GM12878 (cell line): Measurements from ENCODE around the gene STARD8.

Experiments used
- CEBPB ChIP-seq, 2 experiments: fragments of 150-350 bp in 1 of 2; IDR thresholded peaks; 2 replicates each; pipeline ENCODE4 v1.6.1; 2012 to 2014; ENCODE audit warnings: low read depth in 2 of 2, low read length in 2 of 2, borderline replicate concordance in 1 of 2, inconsistent platforms in 1 of 2
- CREB1 ChIP-seq: IDR thresholded peaks from 2 replicates; pipeline ENCODE4 v1.6.1; 2012; ENCODE audit warnings: low read depth, mild to moderate bottlenecking, inconsistent platforms
- CREM ChIP-seq: IDR thresholded peaks from 2 replicates; pipeline ENCODE4 v1.6.1; 2014; ENCODE audit warnings: antibody characterized with exemption, low read depth
- ETV6 ChIP-seq, 2 experiments: fragments of 450-650 bp in 1 of 2; IDR thresholded peaks in 1 of 2; conservative IDR thresholded peaks in 1 of 2; 2 replicates each; pipeline ENCODE4 v1.6.1; 2014; ENCODE audit warnings: antibody characterized with exemption in 1 of 2, borderline replicate concordance in 1 of 2, low read depth in 1 of 2, mild to moderate bottlenecking in 1 of 2, moderate library complexity in 1 of 2
- HDAC2 ChIP-seq: fragments of 200-600 bp; sonication (generic); IDR thresholded peaks from 2 replicates; pipeline ENCODE4 v1.6.1; 2017
- MYC ChIP-seq: IDR thresholded peaks from 2 replicates; pipeline ENCODE4 v1.6.1; 2011; ENCODE audit warnings: mild to moderate bottlenecking, low read length, moderate library complexity, inconsistent platforms; ENCODE audit not compliant: insufficient read depth, insufficient replicate concordance, insufficient read length, severe bottlenecking
- SP1 ChIP-seq: IDR thresholded peaks from one replicate; pipeline ENCODE4 v1.6.1; 2011; ENCODE audit warnings: low read depth, low read length
- TAF1 ChIP-seq: IDR thresholded peaks from 2 replicates; pipeline ENCODE4 v1.6.1; 2011; ENCODE audit warnings: mild to moderate bottlenecking, low read depth, low read length, borderline replicate concordance
- TF ChIP-seq, protein P1 (sequence below): IDR thresholded peaks from 2 replicates; pipeline ENCODE4 v1.6.1; 2011; ENCODE audit warnings: low read depth, mild to moderate bottlenecking, low read length, moderate library complexity, borderline replicate concordance; ENCODE audit errors: extremely low read depth
- TF ChIP-seq, protein P2 (sequence below), 3 experiments: IDR thresholded peaks in 2 of 3; conservative IDR thresholded peaks in 1 of 3; 2 replicates each; pipeline ENCODE4 v1.5.1; 2011; ENCODE audit warnings: low read depth in 3 of 3, low read length in 3 of 3, mild to moderate bottlenecking in 3 of 3, control low read depth in 2 of 3, moderate library complexity in 2 of 3, inconsistent platforms in 1 of 3, mixed read lengths in 1 of 3; ENCODE audit not compliant: control insufficient read depth in 2 of 3, insufficient read depth in 1 of 3; ENCODE audit errors: extremely low read depth in 1 of 3

DNA sequence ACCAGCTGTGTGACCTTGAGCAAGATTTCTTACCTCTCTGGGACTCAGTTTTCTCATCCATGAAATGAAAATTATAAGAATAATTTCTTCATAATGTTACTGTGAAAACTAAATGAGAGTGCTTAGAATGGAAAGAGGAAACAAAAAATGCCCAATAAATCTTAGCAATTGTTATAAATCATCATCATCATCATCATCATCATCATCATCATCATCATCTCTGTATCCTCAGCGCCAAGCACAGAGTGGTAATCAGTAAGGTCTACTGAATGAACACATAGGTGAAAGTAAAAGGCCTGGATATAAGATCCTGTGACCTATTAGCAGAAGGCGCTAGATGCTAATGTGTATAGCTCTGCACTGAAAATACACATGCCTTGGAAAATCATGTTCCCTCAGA is 6.8 kb upstream of the STARD8 start:
- TF ChIP-seq HDAC2 = no peak
- TF ChIP-seq ETV6 (conservative IDR thresholded peaks at IDR 0.05 in 1 of 2, IDR thresholded peaks at IDR 0.05 in 1 of 2; ENCODE audit: borderline replicate concordance in 1 of 2, low read depth in 1 of 2) = no peak
- TF ChIP-seq CEBPB (IDR thresholded peaks at IDR 0.05; ENCODE audit: borderline replicate concordance in 1 of 2, low read depth in 2 of 2, low read length in 2 of 2) = no peak
- TF ChIP-seq CREB1 = no peak
- no peak for TF ChIP-seq CREM
- TF ChIP-seq TAF1 = no peak
- TF ChIP-seq, protein P1, sequence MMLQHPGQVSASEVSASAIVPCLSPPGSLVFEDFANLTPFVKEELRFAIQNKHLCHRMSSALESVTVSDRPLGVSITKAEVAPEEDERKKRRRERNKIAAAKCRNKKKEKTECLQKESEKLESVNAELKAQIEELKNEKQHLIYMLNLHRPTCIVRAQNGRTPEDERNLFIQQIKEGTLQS = no peak
- no peak for TF ChIP-seq MYC
- no peak for TF ChIP-seq SP1
- TF ChIP-seq, protein P2, sequence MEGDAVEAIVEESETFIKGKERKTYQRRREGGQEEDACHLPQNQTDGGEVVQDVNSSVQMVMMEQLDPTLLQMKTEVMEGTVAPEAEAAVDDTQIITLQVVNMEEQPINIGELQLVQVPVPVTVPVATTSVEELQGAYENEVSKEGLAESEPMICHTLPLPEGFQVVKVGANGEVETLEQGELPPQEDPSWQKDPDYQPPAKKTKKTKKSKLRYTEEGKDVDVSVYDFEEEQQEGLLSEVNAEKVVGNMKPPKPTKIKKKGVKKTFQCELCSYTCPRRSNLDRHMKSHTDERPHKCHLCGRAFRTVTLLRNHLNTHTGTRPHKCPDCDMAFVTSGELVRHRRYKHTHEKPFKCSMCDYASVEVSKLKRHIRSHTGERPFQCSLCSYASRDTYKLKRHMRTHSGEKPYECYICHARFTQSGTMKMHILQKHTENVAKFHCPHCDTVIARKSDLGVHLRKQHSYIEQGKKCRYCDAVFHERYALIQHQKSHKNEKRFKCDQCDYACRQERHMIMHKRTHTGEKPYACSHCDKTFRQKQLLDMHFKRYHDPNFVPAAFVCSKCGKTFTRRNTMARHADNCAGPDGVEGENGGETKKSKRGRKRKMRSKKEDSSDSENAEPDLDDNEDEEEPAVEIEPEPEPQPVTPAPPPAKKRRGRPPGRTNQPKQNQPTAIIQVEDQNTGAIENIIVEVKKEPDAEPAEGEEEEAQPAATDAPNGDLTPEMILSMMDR (IDR thresholded peaks at IDR 0.05 in 2 of 3, conservative IDR thresholded peaks at IDR 0.05 in 1 of 3; ENCODE audit: control insufficient read depth in 2 of 3, extremely low read depth in 1 of 3, insufficient read depth in 1 of 3, low read depth in 3 of 3, low read length in 3 of 3) = no peak
